K562 (cell line): Measurements from ENCODE around the gene KIF3B. TPM values are rescaled to one million over a fixed set of nuclear protein-coding genes. Genes with fewer than 3 reads are reported as not detected.

ENCODE experiments used
- CBFA2T3 ChIP-seq: fragments of 450-650 bp; IDR thresholded peaks from 2 replicates; pipeline ENCODE4 v1.6.1; 2017
- CREM ChIP-seq: IDR thresholded peaks from 2 replicates; pipeline ENCODE4 v1.6.1; 2014; ENCODE audit warnings: antibody characterized with exemption, low read depth
- CUX1 ChIP-seq: fragments of 200-800 bp; sonication (Bioruptor generic); IDR thresholded peaks from 2 replicates; pipeline ENCODE4 v1.6.1; 2016; ENCODE audit warnings: missing genetic modification characterization, missing compliant biosample characterization
- JUN ChIP-seq, 2 experiments: sonication (generic) in 1 of 2; formaldehyde crosslinking in 1 of 2; IDR thresholded peaks; 2 replicates each; pipeline versions ENCODE4 v1.6.1 to v1.8.0; 2012 to 2022; ENCODE audit warnings: borderline replicate concordance in 2 of 2, mild to moderate bottlenecking in 2 of 2, improper control_type of control experiment in 1 of 2, low read depth in 1 of 2, low read length in 1 of 2, missing genetic modification reagents in 1 of 2
- MXI1 ChIP-seq: IDR thresholded peaks from 2 replicates; pipeline ENCODE4 v1.6.1; 2011; ENCODE audit warnings: low read depth, mild to moderate bottlenecking, improper control_type of control experiment, low read length
- PHB2 ChIP-seq: fragments of 450-650 bp; IDR thresholded peaks from 2 replicates; pipeline ENCODE4 v1.6.1; 2017; ENCODE audit warnings: low read depth
- POLR3G ChIP-seq: IDR thresholded peaks from 2 replicates; pipeline ENCODE4 v1.6.1; 2011; ENCODE audit not compliant: insufficient read length, insufficient replicate concordance; ENCODE audit errors: extremely low read depth
- RCOR1 ChIP-seq, 2 experiments: IDR thresholded peaks; 2 replicates each; pipeline ENCODE4 v1.6.1; 2012; ENCODE audit warnings: low read depth in 2 of 2, low read length in 2 of 2, borderline replicate concordance in 1 of 2, improper control_type of control experiment in 1 of 2
- SPI1 ChIP-seq: IDR thresholded peaks from 2 replicates; pipeline ENCODE4 v1.6.1; 2011; ENCODE audit warnings: low read depth, low read length, control low read depth, borderline replicate concordance
- polyA plus RNA-seq, 8 experiments: library from polyadenylated mRNA; depleted of rRNA in 4 of 8; stranded (reverse) in 5 of 8; unstranded in 3 of 8; fragments of >200 nt; fragmentation: Nextera tagmentation in 2 of 8; fragmentation: Illumina TruSeq in 1 of 8; extraction: Ambion mirVana in 2 of 8; extraction: Trizol in 1 of 8; gene quantifications; 2 replicates each; pipeline versions ENCODE4 v1.2.1 to v1.2.3, GENCODE V29; 2011 to 2014; ENCODE audit warnings: inconsistent platforms in 1 of 8, missing spikeins in 1 of 8
- total RNA-seq, 7 experiments: library from RNA; depleted of rRNA in 6 of 7; stranded (reverse); fragments of >200 nt in 6 of 7; fragmentation: Illumina TruSeq in 2 of 7; extraction: Trizol in 2 of 7; gene quantifications; 2 replicates each; pipeline versions ENCODE4 v1.2.1 to v1.2.3, GENCODE V29; 2011 to 2021; ENCODE audit warnings: low replicate concordance in 1 of 7

The KIF3B gene
- total and polyA plus RNA-seq, 9 of the 15 experiments (the other 6 are each of a cell fraction or from before 2014, with no cell fraction given), result 2.9 to 12.3 (median 8.6) TPM

- TF ChIP-seq CUX1 (CRISPR knock-in tag) (no peak), PHB2 (no peak), CBFA2T3 (peak; percentile 75), JUN (IDR thresholded peaks at IDR 0.05; ENCODE audit: borderline replicate concordance, low read depth, low read length) (peak; percentile 68; the same call in 1 of the 2 replicates), JUN (CRISPR knock-in tag; IDR thresholded peaks at IDR 0.05; ENCODE audit: borderline replicate concordance) (no peak), POLR3G (no peak), RCOR1 (IDR thresholded peaks at IDR 0.05; ENCODE audit: borderline replicate concordance in 1 of 2, low read depth in 2 of 2, low read length in 2 of 2) (peak in 1 of 2 experiments; percentile 57; a peak in 1 of 4 replicates), MXI1 (no peak), CREM (no peak), SPI1 (no peak)
Measured at GRCh38 chr20:32354592-32355416, 77.4 kb downstream of the KIF3B start (continued).
